Esophagus (tissue), 2 donors: ENCODE data around the gene EGFR. TPM values are rescaled to one million over a fixed set of nuclear protein-coding genes. Genes with fewer than 3 reads are reported as not detected.
"Not testable (repeated sequence)": the region's sequence is repeated elsewhere in the genome, so short reads cannot be mapped to it uniquely, and the experiment has no call there.

Source experiments
- H3K27ac ChIP-seq, 2 donors: one replicate each; pipeline ENCODE4 v1.5.1; 2013; ENCODE audit warnings: low read depth in 2 of 2, mild to moderate bottlenecking in 2 of 2, inconsistent platforms in 1 of 2, low read length in 1 of 2, moderate library complexity in 1 of 2
- H3K27me3 ChIP-seq, 2 donors: one replicate each; pipeline ENCODE4 v1.6.1; 2013; ENCODE audit warnings: low read length in 2 of 2, control low read depth in 1 of 2, mild to moderate bottlenecking in 1 of 2; ENCODE audit not compliant: insufficient read depth in 2 of 2, control insufficient read depth in 1 of 2
- H3K36me3 ChIP-seq, 2 donors: one replicate each; pipeline ENCODE4 v1.6.1; 2013; ENCODE audit warnings: low read length in 1 of 2; ENCODE audit not compliant: control insufficient read depth in 2 of 2, insufficient read depth in 2 of 2
- H3K4me1 ChIP-seq, 2 donors: one replicate each; pipeline ENCODE4 v1.6.1; 2013; ENCODE audit warnings: low read length in 1 of 2; ENCODE audit not compliant: control insufficient read depth in 2 of 2, insufficient read depth in 2 of 2
- H3K4me3 ChIP-seq, 2 donors: one replicate each; pipeline ENCODE4 v1.5.1; 2013; ENCODE audit warnings: low read length in 2 of 2, mild to moderate bottlenecking in 2 of 2, low read depth in 1 of 2, moderate library complexity in 1 of 2
- H3K9me3 ChIP-seq, 2 donors: one replicate each; pipeline ENCODE4 v1.6.1; 2013; ENCODE audit warnings: mild to moderate bottlenecking in 2 of 2, low read depth in 1 of 2, low read length in 1 of 2, moderate library complexity in 1 of 2; ENCODE audit not compliant: control insufficient read depth in 2 of 2, insufficient read depth in 1 of 2
- WGBS, 2 donors: extraction: QIAGEN DNeasy Blood & Tissue Kit; methylation state at CpG; one replicate each; pipeline ENCODE4 v1.1.7; 2013; 5-methylcytosine and 5-hydroxymethylcytosine counted together
- polyA plus RNA-seq, 2 donors: library from polyadenylated mRNA; stranded (reverse); fragments of 200-250 nt; gene quantifications; one replicate each; pipeline ENCODE4 v1.2.3, GENCODE V29; 2013
- donor health status: healthy with polysubstance abuse.
- donor health status: Bipolar disorder and iron deficiency.

EGFR gene
- polyA plus RNA-seq, 2 donors = 12.8 to 16.1 TPM

DNA sequence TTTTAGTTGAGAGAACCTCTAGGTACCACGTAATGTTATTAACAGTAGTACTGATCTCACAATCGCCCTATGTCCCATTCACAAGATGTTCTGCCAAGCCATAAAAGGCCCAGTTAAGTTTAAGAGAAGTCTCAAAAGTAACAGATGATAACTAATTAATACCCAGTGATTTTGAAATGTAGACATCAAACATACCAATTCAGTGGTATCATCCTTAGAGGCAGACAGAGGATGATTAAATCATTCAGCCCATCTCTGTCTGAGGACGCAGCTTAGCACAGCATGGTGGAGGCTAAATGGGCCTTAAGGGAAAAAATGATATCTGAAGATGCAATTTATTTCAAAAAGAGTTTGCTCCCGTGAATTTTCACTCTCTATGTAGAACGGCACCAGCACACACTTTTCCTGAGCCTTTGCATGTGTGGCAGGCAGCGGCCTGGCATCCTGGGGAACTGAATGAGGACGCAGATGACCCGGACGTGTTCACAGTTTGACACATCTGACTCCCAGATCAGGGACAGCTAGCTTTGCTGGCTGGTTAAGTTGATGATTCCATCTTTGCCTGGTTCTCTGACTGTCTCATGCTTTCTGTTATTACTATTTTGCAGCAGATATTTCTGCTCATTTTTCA is 13.4 kb downstream of the EGFR start:
- Histone ChIP-seq H3K27ac (no peak overlapping the region), H3K27me3 (no peaks in the 10 kb centered on the region), H3K36me3 (no peaks in the 10 kb centered on the region), H3K4me3 (no peak overlapping the region), H3K9me3 (no peaks in the 10 kb centered on the region), H3K4me1 (peaks cover 0 to 7% of the 10 kb centered on the region in 2 donors)
- WGBS, 2 donors = 82 to 83% methylated on average over 9 of the region's 9 CpGs

DNA sequence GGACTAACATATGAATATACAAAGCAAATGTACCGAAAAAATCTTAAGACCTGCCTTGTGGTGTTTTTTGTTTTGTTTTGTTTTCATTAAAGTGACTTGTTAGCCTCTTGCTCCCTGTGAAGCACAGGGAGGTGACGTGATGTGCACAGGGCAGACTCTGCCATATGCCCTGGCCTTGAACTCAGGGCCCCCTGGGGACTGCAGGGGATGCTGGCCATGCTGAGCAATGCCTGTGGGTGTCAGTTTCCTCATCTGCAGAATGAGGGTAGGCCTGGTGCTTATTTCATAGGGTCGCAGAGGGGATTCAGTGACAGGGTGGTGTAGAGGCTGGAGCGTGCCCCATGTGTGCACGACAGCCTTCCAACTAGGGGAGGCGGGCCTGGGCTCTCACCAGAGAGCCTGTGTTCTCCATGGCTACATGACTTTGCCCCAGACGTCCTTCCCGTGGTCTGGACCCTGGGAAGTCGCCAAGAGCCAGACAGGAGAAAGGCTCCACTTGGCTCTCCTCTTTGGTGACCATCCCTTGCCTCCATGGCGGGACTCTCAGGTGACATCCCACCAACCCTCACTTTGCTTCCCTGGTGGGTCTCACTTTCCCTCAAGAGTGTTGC is 14.5 kb downstream of the EGFR start:
- Histone ChIP-seq H3K27ac (peak overlapping the region in 1 of 2 donors; percentile 20), H3K36me3 (peaks cover 0 to 2% of the 10 kb centered on the region in 2 donors), H3K9me3 (no peaks in the 10 kb centered on the region), H3K27me3 (no peaks in the 10 kb centered on the region), H3K4me3 (no peak overlapping the region), H3K4me1 (peaks cover 0 to 7% of the 10 kb centered on the region in 2 donors)
- WGBS, 2 donors = 84 to 86% methylated on average over 10 of the region's 10 CpGs

DNA sequence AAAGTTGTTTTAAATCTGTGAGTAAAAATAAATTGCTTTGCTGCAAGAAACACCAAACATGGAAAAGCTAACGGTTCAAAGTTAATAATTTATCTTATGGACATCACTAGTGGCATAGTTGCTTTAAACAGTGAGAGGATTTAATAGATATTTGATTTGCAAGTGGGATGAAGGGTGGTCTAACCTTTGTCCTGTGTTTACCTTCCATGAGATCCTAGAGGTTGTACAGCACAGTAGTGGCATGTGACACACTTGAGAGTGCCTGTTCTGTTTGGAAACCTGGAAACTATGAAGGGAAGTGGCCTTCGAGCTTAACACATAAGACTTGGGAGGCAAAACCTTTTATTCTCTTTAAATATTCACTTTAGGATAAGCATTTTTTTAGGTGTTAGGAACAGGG is 16.0 kb downstream of the EGFR start:
- Histone ChIP-seq H3K36me3 (peaks cover 0 to 6% of the 10 kb centered on the region in 2 donors), H3K27ac (peak overlapping the region in 1 of 2 donors; percentile 43), H3K27me3 (no peaks in the 10 kb centered on the region), H3K4me1 (peaks cover 0 to 7% of the 10 kb centered on the region in 2 donors), H3K9me3 (no peaks in the 10 kb centered on the region), H3K4me3 (no peak overlapping the region)
- 44 to 51% methylated on average over 2 of the region's 2 CpGs for WGBS, 2 donors

DNA sequence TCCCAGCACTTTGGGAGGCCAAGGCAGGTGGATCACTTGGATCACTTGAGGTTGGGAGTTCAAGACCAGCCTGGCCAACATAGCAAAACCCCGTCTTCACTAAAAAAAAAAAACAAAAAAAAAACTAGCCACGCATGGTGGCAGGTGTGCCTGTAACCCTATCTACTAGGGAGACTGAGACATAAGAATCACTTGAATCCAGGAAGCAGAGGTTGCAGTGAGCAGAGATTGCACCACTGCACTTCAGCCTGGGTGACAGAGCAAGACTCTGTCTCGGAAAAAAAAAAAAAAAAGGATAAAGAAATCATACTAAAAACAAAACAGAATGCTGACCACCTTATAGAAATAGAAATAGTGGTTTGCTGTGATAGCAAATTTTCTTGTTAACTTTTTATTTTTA is 16.6 kb downstream of the EGFR start:
- not testable (repeated sequence) for H3K4me3 ChIP-seq, H3K9me3 ChIP-seq, H3K4me1 ChIP-seq, H3K27me3 ChIP-seq, H3K27ac ChIP-seq, H3K36me3 ChIP-seq
- 86 to 89% methylated on average over 3 of the region's 3 CpGs for WGBS, 2 donors

DNA sequence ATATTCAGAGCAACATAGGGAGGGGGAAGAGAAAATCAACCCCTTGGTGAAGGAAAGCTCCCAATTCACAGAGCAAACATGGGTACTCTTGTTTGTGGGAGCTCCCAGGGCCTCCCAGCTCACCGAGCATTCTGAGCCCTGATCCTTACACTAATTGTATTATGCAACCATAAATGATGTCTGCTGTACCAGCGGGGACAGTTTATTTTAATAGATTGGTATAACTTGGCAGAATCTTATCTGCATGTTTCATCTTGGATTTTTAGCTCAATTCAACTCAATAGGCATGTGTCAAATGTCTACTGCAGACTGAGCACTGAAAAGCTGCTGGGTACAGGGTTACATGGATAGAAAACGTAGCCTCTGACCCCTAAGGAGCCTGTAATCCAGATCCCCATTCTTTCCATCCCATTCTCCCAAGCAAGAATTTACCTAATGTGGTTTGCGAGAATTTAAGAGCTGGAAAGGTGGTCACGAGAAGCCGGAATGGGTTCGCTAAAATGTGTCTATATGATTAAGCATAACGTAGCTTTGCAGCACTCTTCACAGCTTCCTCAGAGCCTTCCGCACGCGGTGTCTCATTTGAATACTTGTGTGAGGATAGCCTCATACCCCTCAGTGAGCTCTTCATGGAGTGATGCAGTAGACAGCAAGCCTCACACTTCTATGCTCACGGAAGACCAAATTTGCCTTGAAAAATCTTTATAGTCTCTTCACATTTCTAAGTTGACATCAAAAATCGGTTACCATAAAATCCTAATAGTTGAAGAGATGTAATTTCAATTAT is 18.3 kb downstream of the EGFR start:
- no peaks in the 10 kb centered on the region for H3K27me3 ChIP-seq
- H3K9me3 ChIP-seq = no peaks in the 10 kb centered on the region
- H3K27ac ChIP-seq = no peak overlapping the region
- H3K36me3 ChIP-seq = peaks cover 0 to 6% of the 10 kb centered on the region in 2 donors
- 80 to 84% methylated on average over 13 of the region's 13 CpGs for WGBS, 2 donors
- no peak overlapping the region for H3K4me3 ChIP-seq
- peaks cover 0 to 6% of the 10 kb centered on the region in 2 donors for H3K4me1 ChIP-seq

DNA sequence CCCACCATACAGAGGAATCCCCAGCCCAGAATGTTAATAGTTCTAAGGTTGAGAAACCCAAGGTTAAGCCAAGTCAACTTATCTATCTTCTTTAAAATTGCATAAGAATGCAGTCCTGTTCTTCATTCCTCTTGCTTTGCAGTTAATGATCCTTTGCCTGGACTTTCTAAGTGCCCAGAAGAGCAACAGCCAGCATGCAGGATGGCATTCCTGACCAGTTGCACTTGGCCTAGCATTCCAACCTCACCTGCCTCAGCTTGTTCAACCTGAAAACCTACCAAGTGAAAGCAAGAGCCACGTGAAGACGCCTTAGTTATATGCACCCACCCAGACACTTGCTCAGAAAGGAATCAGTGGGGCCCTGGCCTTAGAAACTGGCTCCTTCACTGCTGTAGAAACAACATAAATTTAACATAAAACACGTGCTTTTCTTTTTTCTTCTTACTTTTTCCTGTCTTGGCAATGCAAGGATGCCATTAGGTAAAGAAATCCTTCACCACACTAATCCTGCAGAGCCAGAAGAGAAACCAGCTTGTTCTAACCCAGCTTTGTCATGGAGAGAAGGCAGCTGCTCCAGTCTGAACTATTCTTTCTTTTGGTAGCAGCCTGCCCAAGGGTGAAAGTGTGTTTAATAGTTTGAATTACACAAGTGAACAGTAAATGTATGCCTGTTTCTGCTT is 25.0 kb downstream of the EGFR start:
- Histone ChIP-seq H3K4me3 (no peak overlapping the region), H3K27ac (peak overlapping the region; percentile 72 to 96), H3K4me1 (peaks cover 3 to 4% of the 10 kb centered on the region in 2 donors), H3K27me3 (no peaks in the 10 kb centered on the region), H3K9me3 (no peaks in the 10 kb centered on the region), H3K36me3 (peaks cover 0 to 4% of the 10 kb centered on the region in 2 donors)
- 39 to 61% methylated on average over 3 of the region's 3 CpGs for WGBS, 2 donors

DNA sequence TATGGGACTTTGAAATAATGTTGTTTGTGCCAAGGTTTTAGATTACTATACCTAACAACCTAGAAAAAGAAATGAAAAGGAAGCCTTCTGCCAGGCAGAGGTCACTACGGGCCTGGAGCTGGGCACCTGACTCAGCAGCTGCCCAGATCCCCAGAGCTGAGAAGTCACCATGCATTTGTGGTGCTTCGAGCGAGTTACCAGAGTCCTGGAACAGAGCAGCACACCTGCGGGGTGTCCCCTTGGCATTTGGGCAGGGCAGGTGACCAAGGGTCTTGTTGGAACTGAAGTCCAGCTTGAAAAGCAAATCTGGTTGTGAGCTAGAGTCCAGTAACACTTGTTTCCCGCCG is 25.5 kb downstream of the EGFR start:
- Histone ChIP-seq H3K4me1 (peaks cover 3 to 4% of the 10 kb centered on the region in 2 donors), H3K27ac (peak overlapping the region; percentile 72 to 96), H3K27me3 (no peaks in the 10 kb centered on the region), H3K9me3 (no peaks in the 10 kb centered on the region), H3K4me3 (no peak overlapping the region), H3K36me3 (peaks cover 0 to 3% of the 10 kb centered on the region in 2 donors)
- 72 to 74% methylated on average over 6 of the region's 6 CpGs for WGBS, 2 donors

DNA sequence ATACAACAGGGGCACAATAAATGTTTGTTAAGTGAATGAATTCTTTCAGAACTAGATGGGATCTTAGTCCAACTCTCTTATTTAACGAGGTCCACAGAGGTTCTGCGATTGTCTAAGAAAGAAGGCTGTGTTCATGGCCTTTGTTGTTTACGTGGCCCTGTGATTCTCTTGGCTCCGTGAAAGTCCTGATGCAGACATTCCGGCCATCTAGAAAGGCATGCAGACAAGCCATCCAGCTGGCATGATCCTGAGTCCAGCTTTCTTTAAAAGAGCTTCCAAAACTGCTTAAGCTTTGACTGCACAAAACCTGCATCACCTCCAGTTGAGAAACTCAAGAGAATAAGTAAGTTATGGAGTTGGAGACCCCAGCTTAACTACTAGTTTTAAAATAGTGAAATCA is 26.0 kb downstream of the EGFR start:
- H3K27ac ChIP-seq = peak overlapping the region; percentile 72 to 96
- WGBS, 2 donors = 34 to 45% methylated on average over 5 of the region's 5 CpGs
- H3K9me3 ChIP-seq = no peaks in the 10 kb centered on the region
- H3K4me3 ChIP-seq = no peak overlapping the region
- no peaks in the 10 kb centered on the region for H3K36me3 ChIP-seq
- no peaks in the 10 kb centered on the region for H3K27me3 ChIP-seq
- H3K4me1 ChIP-seq = peaks cover 3 to 4% of the 10 kb centered on the region in 2 donors

DNA sequence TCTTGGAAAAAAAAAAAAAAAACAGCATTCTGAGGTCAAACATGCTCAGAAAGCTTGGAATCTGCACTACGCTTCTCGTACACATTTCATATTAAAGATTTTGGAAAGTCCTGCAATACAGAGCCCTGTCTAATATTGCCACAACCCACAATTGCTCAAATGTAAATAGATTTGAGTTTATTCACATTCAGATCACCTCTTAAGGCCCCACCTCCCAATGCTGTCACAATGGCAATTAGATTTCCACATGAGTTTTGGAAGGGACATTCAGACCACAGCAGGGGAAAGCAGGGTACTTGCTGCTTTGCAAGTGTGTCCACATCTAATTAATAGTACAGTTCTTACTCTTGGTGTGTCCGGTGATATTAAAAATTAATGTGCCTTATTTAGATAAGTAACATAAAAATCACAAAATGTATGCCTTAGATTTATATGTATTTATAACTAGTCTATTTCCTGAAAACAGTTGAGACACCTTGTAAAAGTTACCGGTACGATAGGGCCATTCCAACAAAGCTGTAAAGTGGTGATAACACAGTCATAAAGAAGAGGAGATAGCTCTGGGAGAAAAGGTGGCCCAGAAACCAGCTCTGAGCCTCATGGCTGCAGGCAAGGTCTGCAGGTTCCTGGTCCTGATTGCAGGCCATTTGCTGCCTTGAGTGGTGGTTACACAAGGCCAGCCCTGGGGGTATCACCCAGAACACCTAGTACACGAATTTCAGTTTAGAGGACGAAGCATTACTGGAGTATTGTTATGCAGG is 27.9 kb downstream of the EGFR start:
- Histone ChIP-seq H3K9me3 (no peaks in the 10 kb centered on the region), H3K4me1 (peaks cover 9 to 13% of the 10 kb centered on the region in 2 donors), H3K27me3 (no peaks in the 10 kb centered on the region), H3K27ac (peak overlapping the region in 1 of 2 donors; percentile 11), H3K4me3 (no peak overlapping the region), H3K36me3 (no peaks in the 10 kb centered on the region)
- WGBS, 2 donors = 68 to 80% methylated on average over 7 of the region's 7 CpGs
